ENCODE data around the gene ARHGEF4. TPM values are rescaled to one million over a fixed set of nuclear protein-coding genes. Genes with fewer than 3 reads are reported as not detected.

ARHGEF4 gene
- total RNA-seq, 2 experiments from 2014 or later: 0.40 to 0.47 TPM

GRCh38 chr2:131046028-131046917, 209.6 kb downstream of the ARHGEF4 start:
- H3K36me3 Mint-ChIP-seq (ENCODE audit: low read depth): peaks cover 26% of the 10 kb centered on the region
- peak overlapping the region; percentile 64 for H3K27ac Mint-ChIP-seq
- no peak overlapping the region for H3K4me3 Mint-ChIP-seq

GRCh38 chr2:131046918-131047652, 210.4 kb downstream of the ARHGEF4 start:
- H3K9me3 Mint-ChIP-seq: no peaks in the 10 kb centered on the region
- peak overlapping the region; percentile 64 for H3K27ac Mint-ChIP-seq
- no peaks in the 10 kb centered on the region for H3K27me3 Mint-ChIP-seq
- H3K4me3 Mint-ChIP-seq: no peak overlapping the region
- peaks cover 4% of the 10 kb centered on the region for H3K4me1 Mint-ChIP-seq
- ChIA-PET CTCF (interaction anchor here (0.7 kb wide), 1 partner anchor 9 kb away, joined by 3 read pairs; no protein-coding TSS in a partner anchor), POLR2A (no interaction called here)
- H3K36me3 Mint-ChIP-seq (ENCODE audit: low read depth): peaks cover 31% of the 10 kb centered on the region
- no peak for DNase-seq

More at GRCh38 chr2:131046028-131046917, 209.6 kb downstream of the ARHGEF4 start:
- no peak for DNase-seq
- Mint-ChIP-seq H3K9me3 (no peaks in the 10 kb centered on the region), H3K27me3 (no peaks in the 10 kb centered on the region), H3K4me1 (peaks cover 12% of the 10 kb centered on the region)
- ChIA-PET CTCF (no interaction called here), POLR2A (no interaction called here)

GRCh38 chr2:131047920-131048560, 211.3 kb downstream of the ARHGEF4 start:
- Mint-ChIP-seq H3K27me3 (no peaks in the 10 kb centered on the region), H3K27ac (peak overlapping the region; percentile 60), H3K4me1 (no peaks in the 10 kb centered on the region), H3K9me3 (no peaks in the 10 kb centered on the region), H3K36me3 (ENCODE audit: low read depth) (peaks cover 40% of the 10 kb centered on the region), H3K4me3 (no peak overlapping the region)
- DNase-seq: no peak
- ChIA-PET CTCF (interaction anchor here (0.7 kb wide), 1 partner anchor 10 kb away, joined by 3 read pairs; no protein-coding TSS in a partner anchor), POLR2A (no interaction called here)

GRCh38 chr2:131048641-131049040, 211.9 kb downstream of the ARHGEF4 start:
- H3K27me3 Mint-ChIP-seq: no peaks in the 10 kb centered on the region
- CTCF ChIA-PET: no interaction called here
- no peak for DNase-seq
- H3K4me1 Mint-ChIP-seq: no peaks in the 10 kb centered on the region
- no peaks in the 10 kb centered on the region for H3K9me3 Mint-ChIP-seq
- H3K36me3 Mint-ChIP-seq (ENCODE audit: low read depth): peaks cover 43% of the 10 kb centered on the region
- POLR2A ChIA-PET: no interaction called here
- no peak overlapping the region for H3K4me3 Mint-ChIP-seq
- H3K27ac Mint-ChIP-seq: no peak overlapping the region

GRCh38 chr2:131049150-131049718, 212.5 kb downstream of the ARHGEF4 start:
- ChIA-PET POLR2A (no interaction called here), CTCF (no interaction called here)
- H3K27me3 Mint-ChIP-seq: no peaks in the 10 kb centered on the region
- H3K4me1 Mint-ChIP-seq: no peaks in the 10 kb centered on the region
- no peak overlapping the region for H3K27ac Mint-ChIP-seq
- H3K4me3 Mint-ChIP-seq: no peak overlapping the region
- no peak for DNase-seq
- no peaks in the 10 kb centered on the region for H3K9me3 Mint-ChIP-seq
- H3K36me3 Mint-ChIP-seq (ENCODE audit: low read depth): peaks cover 44% of the 10 kb centered on the region

GRCh38 chr2:131050896-131051295, 214.2 kb downstream of the ARHGEF4 start:
- H3K4me3 Mint-ChIP-seq: no peak overlapping the region
- no peaks in the 10 kb centered on the region for H3K9me3 Mint-ChIP-seq
- POLR2A ChIA-PET: no interaction called here
- CTCF ChIA-PET: interaction anchor here (1.2 kb wide), 1 partner anchor 17 kb away, joined by 3 read pairs; no protein-coding TSS in a partner anchor
- H3K27me3 Mint-ChIP-seq: no peaks in the 10 kb centered on the region
- peak overlapping the region; percentile 68 for H3K27ac Mint-ChIP-seq
- no peaks in the 10 kb centered on the region for H3K4me1 Mint-ChIP-seq
- H3K36me3 Mint-ChIP-seq (ENCODE audit: low read depth): peaks cover 55% of the 10 kb centered on the region
- no peak for DNase-seq

GRCh38 chr2:131052741-131053263, 216.1 kb downstream of the ARHGEF4 start:
- Mint-ChIP-seq H3K27me3 (no peaks in the 10 kb centered on the region), H3K36me3 (ENCODE audit: low read depth) (peaks cover 57% of the 10 kb centered on the region), H3K4me3 (no peak overlapping the region), H3K27ac (no peak overlapping the region), H3K4me1 (no peaks in the 10 kb centered on the region), H3K9me3 (no peaks in the 10 kb centered on the region)
- ChIA-PET CTCF (interaction anchor here (1.0 kb wide), 1 partner anchor 101 kb away, joined by 3 read pairs; no protein-coding TSS in a partner anchor), POLR2A (no interaction called here)
- DNase-seq: no peak

GRCh38 chr2:131054488-131054887, 217.8 kb downstream of the ARHGEF4 start:
- Mint-ChIP-seq H3K4me3 (no peak overlapping the region), H3K36me3 (ENCODE audit: low read depth) (peaks cover 49% of the 10 kb centered on the region)
- CTCF ChIA-PET: interaction anchor here (1.2 to 1.5 kb wide), 2 partner anchors 11 to 13 kb away, joined by 4 to 5 read pairs; no protein-coding TSS in a partner anchor

GRCh38 chr2:131055169-131056065, 218.7 kb downstream of the ARHGEF4 start:
- Mint-ChIP-seq H3K27ac (no peak overlapping the region), H3K4me1 (peaks cover 2% of the 10 kb centered on the region), H3K36me3 (ENCODE audit: low read depth) (peaks cover 45% of the 10 kb centered on the region), H3K9me3 (no peaks in the 10 kb centered on the region), H3K4me3 (no peak overlapping the region), H3K27me3 (no peaks in the 10 kb centered on the region)
- CTCF ChIA-PET: interaction anchor here (1.2 kb wide), 1 partner anchor 10 kb away, joined by 5 read pairs; no protein-coding TSS in a partner anchor
- POLR2A ChIA-PET: no interaction called here
- no peak for DNase-seq

More at GRCh38 chr2:131054488-131054887, 217.8 kb downstream of the ARHGEF4 start:
- POLR2A ChIA-PET: no interaction called here
- Mint-ChIP-seq H3K9me3 (no peaks in the 10 kb centered on the region), H3K27ac (no peak overlapping the region), H3K27me3 (no peaks in the 10 kb centered on the region), H3K4me1 (peaks cover 2% of the 10 kb centered on the region)
- no peak for DNase-seq

GRCh38 chr2:131056204-131056931, 219.7 kb downstream of the ARHGEF4 start:
- H3K27ac Mint-ChIP-seq: peak overlapping the region; percentile 1
- H3K36me3 Mint-ChIP-seq (ENCODE audit: low read depth): peaks cover 46% of the 10 kb centered on the region

GRCh38 chr2:131056932-131057287, 220.2 kb downstream of the ARHGEF4 start:
- ChIA-PET POLR2A (no interaction called here), CTCF (no interaction called here)
- Mint-ChIP-seq H3K9me3 (no peaks in the 10 kb centered on the region), H3K27me3 (no peaks in the 10 kb centered on the region), H3K4me1 (peaks cover 8% of the 10 kb centered on the region), H3K4me3 (no peak overlapping the region), H3K36me3 (ENCODE audit: low read depth) (peaks cover 40% of the 10 kb centered on the region), H3K27ac (no peak overlapping the region)
- no peak for DNase-seq

More at GRCh38 chr2:131056204-131056931, 219.7 kb downstream of the ARHGEF4 start:
- no peak for DNase-seq
- no peaks in the 10 kb centered on the region for H3K27me3 Mint-ChIP-seq
- H3K4me1 Mint-ChIP-seq: peaks cover 6% of the 10 kb centered on the region
- H3K4me3 Mint-ChIP-seq: no peak overlapping the region
- ChIA-PET POLR2A (no interaction called here), CTCF (no interaction called here)
- H3K9me3 Mint-ChIP-seq: no peaks in the 10 kb centered on the region
